ENCODE data around the gene TAPT1. TPM values are rescaled to one million over a fixed set of nuclear protein-coding genes. Genes with fewer than 3 reads are reported as not detected.

The TAPT1 gene
- total RNA-seq, 3 donors from 2014 or later = 39.7 to 52.5 (median 43.0) TPM

- Histone ChIP-seq H3K27me3 (no peaks in the 10 kb centered on the region), H3K4me1 (no peaks in the 10 kb centered on the region), H3K36me3 (no peaks in the 10 kb centered on the region), H3K9me3 (no peaks in the 10 kb centered on the region), H3K4me3 (no peak overlapping the region), H3K27ac (no peak overlapping the region)
- no peak for DNase-seq (ENCODE audit: low spot score in 2 of 2)
- no peak for TF ChIP-seq CTCF (IDR thresholded peaks at IDR 0.05)
- no peak for TF ChIP-seq POLR2AphosphoS5 (IDR thresholded peaks at IDR 0.05)
- TF ChIP-seq POLR2A (IDR thresholded peaks at IDR 0.05) = no peak
- intact Hi-C loops (cut with DNase I; ENCODE audit: low total_unique reads) = no loop called here
Observed at GRCh38 chr4:16237715-16238114, 11.4 kb upstream of the TAPT1 start.

GRCh38 chr4:16236402-16237023, 10.2 kb upstream of the TAPT1 start:
- Histone ChIP-seq H3K9me3 (no peaks in the 10 kb centered on the region), H3K27me3 (no peaks in the 10 kb centered on the region), H3K4me3 (no peak overlapping the region), H3K36me3 (no peaks in the 10 kb centered on the region), H3K4me1 (no peaks in the 10 kb centered on the region), H3K27ac (no peak overlapping the region)
- intact Hi-C loops (cut with DNase I; ENCODE audit: low total_unique reads) = no loop called here
- TF ChIP-seq POLR2AphosphoS5 (IDR thresholded peaks at IDR 0.05) (no peak), POLR2A (IDR thresholded peaks at IDR 0.05) (no peak), CTCF (IDR thresholded peaks at IDR 0.05) (no peak)
- no peak for DNase-seq (ENCODE audit: low spot score in 2 of 2)

GRCh38 chr4:16235209-16235608, 8.9 kb upstream of the TAPT1 start:
- no peak for TF ChIP-seq POLR2AphosphoS5 (IDR thresholded peaks at IDR 0.05)
- TF ChIP-seq POLR2A (IDR thresholded peaks at IDR 0.05) = no peak
- no peak for TF ChIP-seq CTCF (IDR thresholded peaks at IDR 0.05)
- Histone ChIP-seq H3K27ac (no peak overlapping the region), H3K4me3 (no peak overlapping the region), H3K27me3 (no peaks in the 10 kb centered on the region), H3K9me3 (no peaks in the 10 kb centered on the region), H3K4me1 (no peaks in the 10 kb centered on the region), H3K36me3 (no peaks in the 10 kb centered on the region)
- DNase-seq (ENCODE audit: low spot score in 2 of 2) = no peak
- intact Hi-C loops (cut with DNase I; ENCODE audit: low total_unique reads) = no loop called here

- H3K36me3 ChIP-seq = no peaks in the 10 kb centered on the region
Observed at GRCh38 chr4:16233569-16234177, 7.4 kb upstream of the TAPT1 start.

More at GRCh38 chr4:16233569-16234177, 7.4 kb upstream of the TAPT1 start:
- Histone ChIP-seq H3K27ac (no peak overlapping the region), H3K4me1 (no peaks in the 10 kb centered on the region), H3K27me3 (no peaks in the 10 kb centered on the region), H3K9me3 (no peaks in the 10 kb centered on the region), H3K4me3 (no peak overlapping the region)
- no peak for TF ChIP-seq POLR2AphosphoS5 (IDR thresholded peaks at IDR 0.05)
- TF ChIP-seq CTCF (IDR thresholded peaks at IDR 0.05) = no peak
- no peak for TF ChIP-seq POLR2A (IDR thresholded peaks at IDR 0.05)
- intact Hi-C loops (cut with DNase I; ENCODE audit: low total_unique reads) = no loop called here
- no peak for DNase-seq (ENCODE audit: low spot score in 2 of 2)
